GM21526 (cell line): ENCODE measurements around the gene AANAT.

Experiments used
- ATAC-seq: cut with Tn5 transposase; IDR thresholded peaks from one replicate; pipeline ENCODE4 v1.9.1; 2021; ENCODE audit warnings: moderate library complexity; ENCODE audit not compliant: unreplicated experiment, low FRiP score

The AANAT gene

DNA sequence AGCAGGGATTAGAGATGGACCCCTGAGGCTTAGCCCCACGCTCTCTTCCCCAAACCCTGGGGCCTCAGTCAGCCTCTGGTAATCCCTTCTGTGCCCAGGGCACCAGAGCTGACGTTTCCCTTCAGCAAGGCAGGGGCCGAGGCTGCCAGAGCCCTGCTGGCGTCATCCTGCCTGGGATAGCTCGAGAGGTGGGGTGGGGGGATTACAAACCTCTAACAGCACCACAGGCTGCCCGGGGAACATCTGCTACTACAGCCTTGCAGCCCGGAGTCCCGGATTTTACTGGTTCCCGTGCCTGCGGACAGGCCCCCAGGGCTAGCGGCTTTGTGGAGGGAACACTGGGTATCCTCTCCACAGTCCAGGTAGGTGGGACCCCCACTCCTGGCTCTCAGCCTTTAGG, at the start of gene AANAT:
AANAT (plus strand) TSS at position 238 of the 400 bp plus-strand sequence. CDS start 1,144 bp downstream, outside the sequence.
- no peak for ATAC-seq

DNA sequence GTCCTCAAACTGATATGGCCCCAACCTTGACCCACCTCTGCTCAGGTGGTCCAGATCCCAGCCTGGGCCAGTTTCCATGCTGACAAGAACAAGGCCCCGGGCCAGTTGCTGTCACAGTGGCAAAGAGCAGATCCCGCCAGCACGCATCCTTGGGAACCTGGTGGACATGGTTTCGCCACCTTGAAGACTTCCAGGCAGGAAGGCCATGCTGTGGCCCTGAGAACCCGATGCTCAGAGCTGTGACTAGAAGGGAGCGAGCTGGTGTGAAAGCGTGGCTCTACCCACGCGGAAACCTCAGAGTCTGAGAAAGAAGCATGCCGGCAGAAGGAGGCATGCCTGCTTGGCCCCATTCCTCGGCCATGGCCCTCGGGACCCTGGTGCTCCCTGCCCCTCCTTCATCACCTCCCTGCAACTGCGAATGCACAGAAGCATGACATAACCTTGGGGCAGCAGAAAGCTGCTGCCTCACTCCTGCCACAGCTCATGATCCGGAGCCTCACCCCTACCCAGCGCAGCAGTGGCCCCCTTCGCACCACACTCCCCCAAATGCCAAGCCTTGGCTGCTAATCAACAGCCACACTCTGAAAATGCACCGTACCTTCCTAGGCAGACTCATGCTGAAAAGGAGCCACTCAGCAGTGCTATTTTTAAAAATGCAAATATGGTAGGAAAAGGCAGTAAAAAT, 47.7 kb upstream of the AANAT start:
- no peak for ATAC-seq

DNA sequence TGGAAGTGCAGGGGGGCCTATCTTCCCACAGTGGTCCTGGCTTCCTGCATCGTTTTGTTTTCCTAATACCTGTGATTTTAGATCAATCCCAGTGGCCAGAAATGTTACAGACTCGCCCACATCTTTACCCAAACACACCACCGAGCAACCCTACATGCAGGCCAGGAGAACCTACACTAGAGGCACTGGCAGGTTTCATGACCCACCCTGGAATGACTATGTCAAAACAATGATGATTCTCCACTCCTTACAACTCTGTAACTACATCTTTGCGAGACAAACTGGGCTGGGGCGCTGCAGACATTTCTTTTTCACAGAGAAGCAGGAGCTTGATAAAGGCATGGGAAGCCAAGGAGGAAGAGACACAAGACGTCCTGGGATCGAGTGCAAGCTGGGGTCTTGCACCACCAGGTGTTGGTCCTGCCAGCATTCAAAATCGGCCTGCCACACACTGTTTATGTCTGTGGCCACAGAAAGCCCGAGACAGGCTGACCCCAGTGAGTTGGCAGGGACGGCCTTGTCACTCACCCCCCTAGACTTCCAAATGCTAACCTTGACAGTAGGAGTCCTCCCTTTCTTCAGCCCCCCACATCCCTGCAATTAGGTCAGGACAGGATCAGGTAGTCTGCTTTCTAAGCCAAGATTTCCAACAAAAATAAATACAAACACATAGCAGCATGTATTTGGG, 46.9 kb upstream of the AANAT start:
- no peak for ATAC-seq

DNA sequence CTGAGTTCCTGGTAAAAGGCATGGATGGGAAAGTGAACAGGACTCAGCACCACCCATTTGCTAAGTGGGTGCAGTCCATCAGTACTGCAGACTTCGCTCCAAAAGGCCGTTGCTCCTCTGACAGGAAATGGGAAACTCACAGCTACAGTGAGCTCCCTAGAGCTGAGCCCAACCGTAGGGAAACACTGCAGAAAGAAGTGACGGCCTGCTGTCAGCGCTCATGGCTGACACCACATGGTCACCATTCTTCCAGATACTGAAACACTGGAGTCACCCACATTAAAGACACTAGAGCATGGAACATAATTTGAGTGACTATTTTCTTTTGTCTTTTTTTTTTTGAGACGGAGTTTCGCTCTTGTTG, 46.4 kb upstream of the AANAT start:
- no peak for ATAC-seq

DNA sequence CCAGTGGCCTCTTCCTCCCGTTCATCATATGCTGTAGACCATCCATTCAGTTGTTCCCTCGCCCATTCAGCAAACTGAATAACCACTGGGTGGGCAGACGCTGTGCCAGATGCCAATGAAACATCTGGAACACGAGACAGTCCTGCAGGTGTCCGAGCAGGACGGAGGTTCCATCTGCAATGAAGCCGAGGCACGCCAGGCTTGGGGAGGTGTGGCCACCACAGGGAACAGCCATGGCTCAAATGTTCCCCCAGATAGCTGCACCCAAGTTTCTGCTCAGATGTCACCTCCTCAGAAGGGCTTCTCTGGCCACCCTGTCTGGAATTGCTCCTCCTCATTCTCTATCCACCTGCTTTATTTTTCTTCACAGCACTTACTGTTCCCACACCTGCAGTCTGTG, 45.0 kb upstream of the AANAT start:
- no peak for ATAC-seq

DNA sequence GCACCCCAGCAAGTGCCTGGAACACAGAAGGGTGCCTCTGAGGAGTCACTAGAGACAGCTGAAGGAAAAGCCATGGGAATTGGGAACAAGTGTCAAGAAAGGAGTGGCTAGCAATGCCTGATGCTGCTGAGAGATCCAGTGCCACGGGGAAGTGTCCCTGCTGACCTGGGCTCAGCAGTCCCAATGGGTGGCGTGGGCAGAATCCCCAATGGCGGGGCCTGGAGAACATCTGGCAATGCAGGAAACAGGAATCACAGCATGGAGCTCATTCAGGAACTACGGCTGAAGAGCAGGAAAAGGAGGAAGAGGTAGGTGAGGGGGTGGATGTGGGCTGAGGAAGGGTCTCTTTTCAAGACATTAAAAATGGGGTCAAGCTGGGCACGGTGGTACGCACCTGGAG, 44.5 kb upstream of the AANAT start:
- no peak for ATAC-seq

DNA sequence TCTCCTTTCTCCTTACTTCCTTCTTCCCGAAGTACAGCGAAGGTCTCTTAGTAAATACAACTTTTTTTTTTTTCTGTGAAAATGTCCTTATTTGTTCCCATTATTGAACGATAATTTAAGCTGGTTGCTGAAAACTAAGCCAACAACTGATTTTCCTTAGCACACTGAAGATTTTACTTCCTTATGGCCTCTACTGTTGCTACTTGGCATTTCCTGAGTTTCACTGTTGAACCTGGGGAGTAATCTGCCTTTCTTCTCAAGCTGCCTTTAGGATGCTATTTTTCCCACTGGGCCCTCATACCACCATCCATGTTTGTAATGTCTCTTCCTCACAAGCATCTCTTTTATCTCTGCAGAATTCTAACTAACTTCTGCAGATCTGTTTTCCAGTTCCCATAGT, 40.5 kb upstream of the AANAT start:
- ATAC-seq: no peak

DNA sequence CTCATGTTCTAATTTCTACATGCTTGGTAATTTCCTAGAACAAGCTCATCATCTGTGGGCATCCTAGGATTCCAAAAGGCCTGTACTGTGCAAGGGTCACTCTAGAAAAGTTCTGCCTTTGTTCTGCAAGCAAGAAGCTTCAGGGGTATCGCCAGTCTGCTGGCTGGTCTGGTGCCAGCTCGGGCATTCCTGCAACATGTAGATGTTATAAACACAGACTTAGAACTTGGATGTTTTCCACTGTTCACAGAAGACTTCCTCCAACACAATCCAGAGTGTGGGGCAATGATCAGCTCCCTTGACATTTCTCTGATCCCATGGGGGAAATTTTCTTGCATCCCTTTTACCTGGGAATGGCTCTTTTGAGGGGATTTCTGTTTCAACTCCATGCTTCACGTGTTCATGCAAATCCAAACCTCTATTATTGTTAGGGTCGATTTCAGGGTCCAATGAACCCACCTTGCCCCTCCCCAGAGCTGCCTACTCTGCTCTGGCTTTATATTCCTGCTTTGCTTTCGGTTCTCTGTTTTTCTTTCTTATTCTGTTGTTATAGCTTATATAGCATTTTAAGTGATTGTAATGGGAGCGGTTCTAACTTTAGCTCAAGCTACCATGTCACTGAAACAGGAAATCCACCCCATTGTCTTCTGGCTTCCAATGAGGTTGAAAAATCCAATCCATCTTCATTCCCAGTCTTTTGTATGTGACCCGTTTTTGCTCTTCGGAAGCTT, 39.7 kb upstream of the AANAT start:
- ATAC-seq: no peak

DNA sequence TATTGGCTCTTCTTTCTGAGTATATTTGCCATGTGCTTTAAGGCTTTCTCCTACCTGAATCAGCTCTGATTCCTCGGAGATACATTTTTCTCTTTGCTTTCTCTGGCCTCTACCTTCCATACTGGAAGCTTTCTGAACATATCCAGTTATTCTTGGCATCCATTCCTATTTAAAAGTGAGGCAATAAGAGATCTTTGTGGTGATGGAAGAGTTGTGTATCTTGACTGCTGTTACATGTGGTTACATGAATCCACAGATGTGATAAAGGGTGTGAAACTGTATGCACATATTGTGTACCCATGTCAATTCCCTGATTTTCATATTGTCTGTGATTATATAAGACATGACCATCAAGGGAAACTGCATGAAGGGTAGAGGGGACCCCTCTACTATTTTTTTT, 38.9 kb upstream of the AANAT start:
- no peak for ATAC-seq

DNA sequence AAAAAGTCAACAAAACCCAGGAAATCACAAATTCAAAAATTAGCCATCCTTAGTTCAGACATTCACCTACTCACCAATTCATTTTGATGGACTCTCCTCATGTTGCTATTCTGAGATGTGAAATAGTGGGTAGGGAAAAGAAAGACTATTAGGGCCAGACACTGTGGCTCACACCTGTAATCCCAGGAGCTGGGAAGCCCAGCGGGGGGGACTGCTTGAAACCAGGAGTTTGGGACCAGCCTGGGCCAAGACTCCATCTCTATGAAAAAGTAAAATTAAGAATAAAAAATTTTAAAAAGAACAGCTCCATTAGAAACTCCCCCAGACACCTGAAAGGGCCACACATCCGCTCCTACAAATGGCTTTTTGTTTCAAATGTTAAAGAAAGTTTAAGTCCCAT, 35.9 kb upstream of the AANAT start:
- no peak for ATAC-seq

DNA sequence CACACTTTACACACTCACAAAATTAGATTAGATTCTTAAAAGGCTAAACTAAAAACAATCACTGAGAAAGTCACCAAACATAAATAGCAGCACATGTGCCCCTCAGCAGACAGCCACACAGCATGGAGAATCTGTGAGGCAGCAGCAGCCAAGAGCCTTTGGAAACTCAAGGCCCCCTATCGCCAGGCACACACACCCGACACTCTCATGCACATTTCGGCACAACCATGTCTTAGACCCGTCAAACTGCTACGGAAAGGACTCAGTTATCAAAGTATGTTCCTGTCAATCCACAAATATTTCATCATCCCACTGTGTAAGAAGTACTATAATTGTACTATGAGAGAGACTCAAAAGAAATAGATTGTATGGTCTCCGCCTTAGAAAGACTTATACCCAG, 35.4 kb upstream of the AANAT start:
- ATAC-seq: no peak

DNA sequence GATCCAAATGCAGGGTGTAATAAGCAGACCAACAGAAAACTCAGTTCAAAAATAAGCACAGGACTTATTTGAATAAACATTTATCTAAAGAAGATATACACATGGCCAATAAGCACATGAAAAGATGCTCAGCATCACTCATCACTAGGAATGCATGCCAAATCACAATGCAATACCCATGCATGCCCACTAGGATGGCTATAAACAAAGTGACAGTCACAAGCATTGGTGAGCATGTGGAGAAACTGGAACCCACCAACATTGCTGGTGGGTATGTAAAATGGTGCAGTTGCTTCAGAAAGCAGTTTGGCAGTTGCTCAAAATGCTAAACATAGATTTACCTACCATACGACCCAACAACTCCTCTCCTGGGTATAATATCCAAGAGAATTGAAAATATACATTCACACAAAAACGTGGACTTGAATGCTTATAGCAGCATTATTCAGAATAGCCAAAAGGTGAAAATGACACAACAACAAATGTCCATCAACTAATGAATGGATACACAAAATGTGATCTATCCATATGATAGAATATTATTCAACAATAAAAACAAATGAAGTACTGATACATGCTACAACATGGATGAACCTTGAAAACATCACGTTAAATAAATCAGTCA, 34.6 kb upstream of the AANAT start:
- no peak for ATAC-seq

DNA sequence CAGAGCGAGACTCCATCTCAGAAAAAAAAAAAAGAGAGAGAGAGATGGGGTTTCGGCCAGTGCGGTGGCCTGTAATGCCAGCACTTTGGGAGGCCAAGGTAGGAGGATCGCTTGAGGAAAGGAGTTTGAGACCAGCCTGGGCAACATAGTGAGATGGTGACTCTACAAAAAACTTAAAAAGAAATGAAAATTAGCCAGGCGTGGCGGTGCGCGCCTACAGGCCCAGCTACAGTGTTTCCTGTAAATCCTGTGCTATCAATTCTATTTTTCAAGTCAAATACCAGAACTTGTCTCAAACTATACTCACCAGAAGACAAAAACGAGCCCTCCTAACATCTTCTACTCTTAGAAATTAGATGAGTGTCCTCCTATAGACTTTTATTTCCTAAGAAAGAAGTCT, 33.7 kb upstream of the AANAT start:
- no peak for ATAC-seq

DNA sequence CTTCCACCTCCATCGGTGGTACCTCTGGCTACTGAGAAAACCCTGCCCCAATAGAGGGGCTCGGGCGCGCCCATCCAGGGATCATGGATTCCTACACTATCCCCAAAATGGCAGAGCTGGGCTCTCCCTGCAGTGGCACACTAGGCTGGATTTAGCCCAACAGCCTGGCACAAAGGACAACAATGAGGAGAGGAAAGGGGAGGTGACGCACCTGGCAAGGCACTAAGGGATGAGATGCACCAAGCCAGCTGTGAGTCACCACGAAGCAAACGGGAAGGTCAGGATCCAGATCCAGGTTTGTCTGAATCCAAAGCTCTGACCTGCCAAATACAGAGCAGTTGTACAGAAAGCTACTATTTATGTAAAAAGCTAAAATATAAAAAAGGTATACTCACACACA, 32.5 kb upstream of the AANAT start:
- no peak for ATAC-seq

DNA sequence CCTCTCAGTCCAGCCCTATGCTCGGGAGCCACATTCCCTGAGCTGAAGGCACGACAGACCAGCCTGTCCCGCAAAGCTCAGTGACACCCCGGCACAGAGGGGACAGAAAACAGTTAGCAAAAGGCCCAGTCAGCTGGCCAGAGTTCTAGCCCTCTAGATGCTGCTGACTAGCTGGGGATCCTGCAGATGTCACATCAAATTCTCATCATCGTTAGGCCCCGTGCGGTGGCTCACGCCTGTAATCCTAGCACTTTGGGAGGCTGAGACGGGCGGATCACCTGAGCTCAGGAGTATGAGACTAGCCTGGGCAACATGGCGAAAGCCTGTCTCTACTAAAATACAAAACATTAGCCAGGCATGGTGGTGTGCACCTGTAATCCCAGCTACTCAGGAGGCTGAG, 31.7 kb upstream of the AANAT start:
- ATAC-seq: no peak

DNA sequence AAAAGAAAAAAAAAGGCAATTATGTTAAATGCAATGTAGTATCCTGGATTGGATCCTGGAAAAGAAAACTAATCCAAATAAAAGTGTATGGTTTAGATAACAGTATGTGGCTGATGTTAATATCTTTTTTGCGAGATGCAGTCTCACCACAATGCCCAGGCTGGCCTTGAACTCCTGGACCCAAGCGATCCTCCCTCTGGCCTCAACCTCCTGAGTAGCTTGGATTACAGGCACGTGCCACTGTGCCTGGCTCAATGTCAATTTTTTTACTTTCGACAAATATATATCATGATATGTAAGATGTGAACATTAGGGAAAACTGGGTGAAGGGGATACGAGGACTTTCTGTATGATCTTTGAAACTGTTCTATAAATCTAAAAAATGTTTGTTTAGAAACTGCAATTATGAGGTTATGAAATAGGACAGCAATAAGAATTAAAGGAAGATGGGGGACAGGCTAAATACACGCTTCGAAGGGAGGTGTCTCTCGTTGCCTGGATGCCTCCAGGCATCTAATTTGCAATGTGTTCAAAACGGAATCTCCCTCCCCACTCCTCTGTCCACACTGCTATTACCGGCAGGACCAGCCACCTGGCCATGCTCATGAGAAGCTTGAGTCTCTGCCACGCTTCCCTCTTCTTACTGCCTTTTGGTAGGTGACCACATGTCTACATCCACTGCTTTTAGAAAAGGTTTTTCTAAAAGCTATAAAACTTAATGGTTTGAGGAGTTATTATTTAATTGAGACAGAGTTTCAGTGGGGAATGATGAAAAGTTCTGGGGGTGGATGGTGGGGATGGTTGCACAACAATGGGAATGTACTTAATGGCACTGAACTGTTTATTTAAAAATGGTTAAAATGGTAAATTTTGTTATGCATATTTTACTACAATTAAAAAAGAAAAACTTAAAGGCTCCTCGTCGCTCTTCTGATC, 29.7 kb upstream of the AANAT start:
- ATAC-seq: no peak

DNA sequence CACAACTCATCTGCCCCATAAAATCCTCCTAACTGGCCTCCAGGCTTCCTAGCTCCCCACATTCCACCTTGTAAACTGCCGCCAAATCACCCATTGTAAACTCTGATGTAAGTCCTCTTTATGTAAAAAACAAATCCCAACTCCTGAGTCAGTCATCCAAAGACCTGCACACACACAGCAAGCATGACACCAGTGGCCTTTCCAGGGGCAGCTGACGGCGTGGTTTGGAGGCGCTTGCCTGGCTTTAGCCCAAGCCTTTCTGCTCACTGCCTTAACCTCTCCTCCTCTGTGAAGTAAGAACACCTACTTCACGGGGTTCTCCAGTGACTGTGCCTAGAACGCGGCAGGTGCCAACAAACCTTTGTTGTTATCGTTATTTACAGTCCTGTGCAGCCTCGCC, 28.5 kb upstream of the AANAT start:
- no peak for ATAC-seq

DNA sequence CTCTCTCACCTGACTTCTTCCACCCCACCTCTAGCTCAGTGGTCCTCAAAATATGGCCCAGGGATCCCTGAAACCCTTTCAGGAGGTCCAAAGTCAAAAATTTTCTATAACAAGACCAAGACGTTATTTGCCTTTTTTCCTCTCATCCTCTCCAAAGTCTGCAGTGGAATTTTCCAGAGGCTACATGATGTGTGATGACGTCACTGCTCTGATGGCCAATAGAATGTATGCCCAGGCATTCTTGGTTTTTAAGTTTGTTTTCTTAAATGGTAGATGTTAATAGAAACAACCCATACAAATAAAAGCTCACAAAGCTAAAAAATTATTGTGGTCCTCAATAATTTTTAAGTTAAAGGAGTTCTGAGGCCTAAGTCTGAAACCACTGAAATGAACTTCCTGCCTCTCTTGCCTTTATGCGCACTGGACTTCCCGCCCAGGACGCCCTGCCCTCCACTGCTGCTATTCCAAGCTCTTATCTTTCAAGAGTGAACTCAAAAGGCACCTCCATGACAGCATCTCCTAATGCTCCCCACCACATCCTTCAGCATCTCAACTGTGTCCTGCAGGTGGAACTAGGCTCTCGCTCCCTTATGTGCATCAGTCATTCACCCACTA, 28.0 kb upstream of the AANAT start:
- no peak for ATAC-seq

DNA sequence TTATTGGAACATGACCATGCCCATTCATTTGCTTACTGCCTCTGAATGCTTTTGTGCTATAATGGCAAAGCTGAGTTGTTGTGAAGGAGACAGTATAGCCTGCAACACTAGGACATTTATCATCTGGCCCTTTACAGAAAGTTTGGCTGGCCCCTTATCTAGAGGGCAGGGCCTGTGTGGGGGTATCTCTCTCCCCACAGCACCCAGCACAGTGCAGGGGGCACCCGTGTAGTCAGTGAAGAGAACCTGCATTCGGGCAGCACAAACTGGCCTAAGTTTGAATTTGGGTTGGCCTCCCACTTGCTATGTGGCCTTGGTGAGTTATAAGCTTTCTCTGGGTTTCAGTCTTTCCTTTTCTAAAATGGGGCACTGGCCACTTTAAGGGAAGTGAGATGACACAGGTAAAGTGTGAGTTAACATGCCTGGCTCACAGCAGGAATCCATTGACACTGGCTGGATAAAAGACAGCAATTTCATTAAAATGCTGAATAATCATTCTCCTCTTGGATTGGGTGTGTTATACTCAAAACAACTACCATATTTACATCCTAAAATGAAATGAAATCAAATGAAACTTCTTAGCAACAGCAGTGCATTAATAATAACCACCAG, 26.5 kb upstream of the AANAT start:
- no peak for ATAC-seq
